ENCODE results near the gene EIF4G1. TPM values are rescaled to one million over a fixed set of nuclear protein-coding genes. Genes with fewer than 3 reads are reported as not detected.
A peak's percentile ranks its signal among the peaks of the same experiment; 100 is the strongest.

The EIF4G1 gene
- total and polyA plus RNA-seq, 4 donors, result 132 to 187 (median 163) TPM

GRCh38 chr3:184372296-184372821 lies 58.0 kb downstream of the EIF4G1 start:
- Histone ChIP-seq H3K27me3 (ENCODE audit: control insufficient read depth, insufficient read depth, low read length) (peaks cover 3% of the 10 kb centered on the region), H3K4me1 (ENCODE audit: control insufficient read depth, insufficient read depth, low read length) (peaks cover 22% of the 10 kb centered on the region), H3K27ac (ENCODE audit: low read depth, low read length) (no peak overlapping the region), H3K9me3 (ENCODE audit: control insufficient read depth, insufficient read depth, low read length) (no peaks in the 10 kb centered on the region), H3K4me3 (ENCODE audit: low read depth, low read length) (no peak overlapping the region), H3K36me3 (ENCODE audit: control insufficient read depth, insufficient read depth, low read length) (peaks cover 24% of the 10 kb centered on the region)
- DNase-seq (ENCODE audit: low read depth in 4 of 6, low spot score in 6 of 6), result no peak
- WGBS (ENCODE audit: insufficient coverage), result 76% methylated on average over 8 of the region's 8 CpGs

DNA sequence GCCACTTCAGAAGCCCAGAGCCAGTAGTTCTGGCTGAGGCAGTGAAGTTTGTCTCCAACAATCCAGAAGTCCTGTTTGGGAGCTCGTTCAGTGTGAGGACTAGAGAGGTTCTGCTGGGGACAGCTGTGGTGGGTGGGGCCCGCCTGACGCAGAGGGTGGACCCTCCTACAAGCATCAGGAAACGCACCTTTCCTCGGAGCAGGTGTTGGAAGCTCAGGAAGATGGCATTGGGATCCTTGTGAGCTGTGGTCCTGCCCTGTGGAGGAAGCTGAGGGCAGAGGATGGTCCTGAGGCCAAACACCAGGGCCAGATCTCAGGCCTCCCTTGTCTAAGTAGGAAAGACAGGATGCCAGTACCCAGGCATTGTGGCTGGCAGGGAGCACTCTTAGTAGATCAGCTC lies 58.5 kb downstream of the EIF4G1 start:
- H3K36me3 ChIP-seq (ENCODE audit: control insufficient read depth, insufficient read depth, low read length), result peaks cover 21% of the 10 kb centered on the region
- no peak overlapping the region for H3K27ac ChIP-seq (ENCODE audit: low read depth, low read length)
- DNase-seq (ENCODE audit: low read depth in 4 of 6, low spot score in 6 of 6), result no peak
- H3K4me3 ChIP-seq (ENCODE audit: low read depth, low read length), result no peak overlapping the region
- peaks cover 26% of the 10 kb centered on the region for H3K4me1 ChIP-seq (ENCODE audit: control insufficient read depth, insufficient read depth, low read length)
- 82% methylated on average over 3 of the region's 5 CpGs for WGBS (ENCODE audit: insufficient coverage)
- H3K27me3 ChIP-seq (ENCODE audit: control insufficient read depth, insufficient read depth, low read length), result peaks cover 3% of the 10 kb centered on the region
- H3K9me3 ChIP-seq (ENCODE audit: control insufficient read depth, insufficient read depth, low read length), result no peaks in the 10 kb centered on the region

- peaks cover 24% of the 10 kb centered on the region for H3K4me1 ChIP-seq (ENCODE audit: control insufficient read depth, insufficient read depth, low read length)
- H3K27ac ChIP-seq (ENCODE audit: low read depth, low read length), result no peak overlapping the region
- WGBS (ENCODE audit: insufficient coverage), result 72% methylated on average over 5 of the region's 6 CpGs
Measured at GRCh38 chr3:184373422-184373821, 59.0 kb downstream of the EIF4G1 start.

DNA sequence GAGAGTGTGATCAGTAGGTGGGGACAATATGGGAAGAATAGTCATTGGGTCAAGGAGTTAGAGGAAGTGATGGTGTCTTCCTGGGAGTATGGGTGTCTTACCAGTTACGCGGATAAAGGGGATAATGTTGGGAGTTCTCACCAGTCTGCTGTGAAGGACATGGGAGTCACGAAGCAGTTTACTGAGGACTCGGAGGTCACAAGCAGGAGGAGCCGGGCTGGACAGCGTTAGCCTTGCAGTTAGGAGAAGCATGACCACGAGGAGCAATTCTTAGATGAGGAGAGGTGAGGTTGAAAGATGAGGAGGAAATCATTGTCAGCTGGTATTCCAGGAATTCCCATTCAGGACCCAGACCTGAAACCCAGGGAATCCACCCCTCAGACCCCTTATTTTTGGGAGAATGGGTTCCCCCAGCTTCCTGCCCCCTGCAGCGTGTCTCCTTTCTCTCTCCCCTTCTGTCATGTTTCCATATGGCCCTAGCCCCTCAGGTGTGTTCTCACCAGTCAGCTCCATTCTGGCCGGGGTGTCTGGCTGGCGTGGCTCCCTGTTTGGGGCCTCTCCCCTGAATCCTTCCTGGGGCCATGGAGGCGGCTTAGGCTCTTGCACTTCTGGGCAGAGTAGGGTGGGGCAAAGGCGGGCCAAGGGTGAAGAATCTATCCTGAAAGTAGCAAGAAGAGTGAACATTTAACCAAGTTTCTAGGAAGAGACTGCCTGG lies 61.5 kb downstream of the EIF4G1 start:
- Histone ChIP-seq H3K36me3 (ENCODE audit: control insufficient read depth, insufficient read depth, low read length) (no peaks in the 10 kb centered on the region), H3K27me3 (ENCODE audit: control insufficient read depth, insufficient read depth, low read length) (peaks cover 9% of the 10 kb centered on the region), H3K9me3 (ENCODE audit: control insufficient read depth, insufficient read depth, low read length) (no peaks in the 10 kb centered on the region), H3K27ac (ENCODE audit: low read depth, low read length) (no peak overlapping the region), H3K4me1 (ENCODE audit: control insufficient read depth, insufficient read depth, low read length) (peaks cover 28% of the 10 kb centered on the region), H3K4me3 (ENCODE audit: low read depth, low read length) (no peak overlapping the region)
- WGBS (ENCODE audit: insufficient coverage), result 90% methylated on average over 10 of the region's 12 CpGs
- no peak for DNase-seq (ENCODE audit: low read depth in 4 of 6, low spot score in 6 of 6)

More at GRCh38 chr3:184373422-184373821, 59.0 kb downstream of the EIF4G1 start:
- peaks cover 3% of the 10 kb centered on the region for H3K27me3 ChIP-seq (ENCODE audit: control insufficient read depth, insufficient read depth, low read length)
- no peaks in the 10 kb centered on the region for H3K9me3 ChIP-seq (ENCODE audit: control insufficient read depth, insufficient read depth, low read length)
- H3K4me3 ChIP-seq (ENCODE audit: low read depth, low read length), result no peak overlapping the region
- H3K36me3 ChIP-seq (ENCODE audit: control insufficient read depth, insufficient read depth, low read length), result peaks cover 17% of the 10 kb centered on the region
- no peak for DNase-seq (ENCODE audit: low read depth in 4 of 6, low spot score in 6 of 6)

GRCh38 chr3:184377374-184377773 lies 63.0 kb downstream of the EIF4G1 start:
- no peak overlapping the region for H3K4me3 ChIP-seq (ENCODE audit: low read depth, low read length)
- peaks cover 14% of the 10 kb centered on the region for H3K27me3 ChIP-seq (ENCODE audit: control insufficient read depth, insufficient read depth, low read length)
- no peak for DNase-seq (ENCODE audit: low read depth in 4 of 6, low spot score in 6 of 6)
- peaks cover 12% of the 10 kb centered on the region for H3K36me3 ChIP-seq (ENCODE audit: control insufficient read depth, insufficient read depth, low read length)
- no peaks in the 10 kb centered on the region for H3K9me3 ChIP-seq (ENCODE audit: control insufficient read depth, insufficient read depth, low read length)
- H3K27ac ChIP-seq (ENCODE audit: low read depth, low read length), result no peak overlapping the region
- 82% methylated on average over 4 of the region's 5 CpGs for WGBS (ENCODE audit: insufficient coverage)
- H3K4me1 ChIP-seq (ENCODE audit: control insufficient read depth, insufficient read depth, low read length), result peaks cover 33% of the 10 kb centered on the region

DNA sequence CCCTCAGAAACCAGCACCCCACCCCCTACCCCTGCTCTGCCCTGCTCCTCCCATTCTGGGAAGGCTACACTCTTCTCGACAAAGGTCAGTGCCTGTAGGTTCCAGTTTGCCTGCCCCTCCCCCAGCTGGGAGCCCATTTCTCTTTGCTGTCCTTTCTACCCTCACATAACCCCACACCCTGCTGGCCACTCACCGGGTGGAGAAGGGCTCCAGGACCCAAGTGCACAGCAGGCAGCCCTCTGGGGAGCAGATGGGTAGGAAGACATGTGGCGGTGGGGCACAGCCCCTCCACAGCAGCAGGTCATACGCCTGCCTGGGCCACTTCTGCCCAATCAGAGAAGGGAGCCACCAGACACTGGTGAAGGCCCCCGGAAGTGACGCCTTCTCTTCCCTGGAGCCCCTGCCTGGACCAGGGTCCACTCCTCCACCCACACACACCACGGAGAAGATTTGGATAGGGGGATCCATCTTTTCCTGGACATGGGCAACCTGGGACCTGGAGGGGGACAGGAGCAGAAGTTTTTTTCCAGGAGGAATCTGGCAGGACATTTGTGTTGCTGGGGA lies 63.6 kb downstream of the EIF4G1 start, which contains the start of gene THPO:
Gene THPO (minus strand): TSS at position 326 of the 564 bp plus-strand sequence. CDS start 1,948 bp downstream, outside the sequence.
- Histone ChIP-seq H3K9me3 (ENCODE audit: control insufficient read depth, insufficient read depth, low read length) (no peaks in the 10 kb centered on the region), H3K27me3 (ENCODE audit: control insufficient read depth, insufficient read depth, low read length) (peaks cover 14% of the 10 kb centered on the region), H3K4me3 (ENCODE audit: low read depth, low read length) (no peak within 1 kb of the TSS), H3K36me3 (ENCODE audit: control insufficient read depth, insufficient read depth, low read length) (peaks cover 15% of the 10 kb centered on the region), H3K4me1 (ENCODE audit: control insufficient read depth, insufficient read depth, low read length) (peaks cover 30% of the 10 kb centered on the region), H3K27ac (ENCODE audit: low read depth, low read length) (peak within 1 kb of the TSS; percentile 25)
- WGBS (ENCODE audit: insufficient coverage), result 50% methylated on average over 5 of the region's 7 CpGs
- DNase-seq (ENCODE audit: low read depth in 4 of 6, low spot score in 6 of 6), result no peak

DNA sequence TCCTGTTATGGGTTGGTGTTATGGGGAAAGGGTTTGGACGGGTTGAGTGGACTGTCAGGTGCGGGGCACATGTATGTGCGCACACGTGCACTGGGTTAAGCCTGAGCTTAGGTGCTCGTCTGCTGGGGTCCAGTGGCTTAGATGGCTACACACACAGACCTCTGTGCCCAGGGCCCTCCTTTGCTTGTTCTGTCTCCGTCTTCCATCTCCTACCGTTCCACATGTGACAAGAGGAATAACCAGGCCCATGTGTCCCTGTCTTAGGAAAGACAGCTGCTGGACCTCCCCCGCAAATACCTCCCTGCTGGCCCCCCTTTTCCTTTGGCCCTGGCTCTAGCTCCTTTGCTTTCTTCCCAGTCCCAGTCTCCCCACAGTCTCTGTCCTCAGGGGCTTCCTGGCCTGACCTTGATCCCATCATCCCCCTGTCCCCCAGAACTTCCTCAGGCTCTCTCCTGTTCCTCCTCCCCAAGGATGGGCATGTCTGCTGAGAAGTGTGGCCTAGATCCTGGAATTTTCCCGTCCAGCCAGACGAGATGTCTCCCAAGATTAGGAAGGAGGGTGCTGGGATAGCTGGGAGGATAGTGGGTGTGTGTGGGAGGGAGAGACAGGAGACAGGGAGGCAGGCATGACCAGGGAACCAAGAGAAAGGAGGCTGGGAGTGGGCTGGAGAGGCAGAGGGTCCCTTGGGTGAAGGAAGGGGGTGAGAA lies 64.4 kb downstream of the EIF4G1 start:
- H3K4me3 ChIP-seq (ENCODE audit: low read depth, low read length), result no peak overlapping the region
- peaks cover 30% of the 10 kb centered on the region for H3K4me1 ChIP-seq (ENCODE audit: control insufficient read depth, insufficient read depth, low read length)
- 82% methylated on average over 10 of the region's 10 CpGs for WGBS (ENCODE audit: insufficient coverage)
- H3K27ac ChIP-seq (ENCODE audit: low read depth, low read length), result peak overlapping the region; percentile 25
- peaks cover 22% of the 10 kb centered on the region for H3K36me3 ChIP-seq (ENCODE audit: control insufficient read depth, insufficient read depth, low read length)
- DNase-seq (ENCODE audit: low read depth in 4 of 6, low spot score in 6 of 6), result no peak
- H3K9me3 ChIP-seq (ENCODE audit: control insufficient read depth, insufficient read depth, low read length), result no peaks in the 10 kb centered on the region
- peaks cover 14% of the 10 kb centered on the region for H3K27me3 ChIP-seq (ENCODE audit: control insufficient read depth, insufficient read depth, low read length)

DNA sequence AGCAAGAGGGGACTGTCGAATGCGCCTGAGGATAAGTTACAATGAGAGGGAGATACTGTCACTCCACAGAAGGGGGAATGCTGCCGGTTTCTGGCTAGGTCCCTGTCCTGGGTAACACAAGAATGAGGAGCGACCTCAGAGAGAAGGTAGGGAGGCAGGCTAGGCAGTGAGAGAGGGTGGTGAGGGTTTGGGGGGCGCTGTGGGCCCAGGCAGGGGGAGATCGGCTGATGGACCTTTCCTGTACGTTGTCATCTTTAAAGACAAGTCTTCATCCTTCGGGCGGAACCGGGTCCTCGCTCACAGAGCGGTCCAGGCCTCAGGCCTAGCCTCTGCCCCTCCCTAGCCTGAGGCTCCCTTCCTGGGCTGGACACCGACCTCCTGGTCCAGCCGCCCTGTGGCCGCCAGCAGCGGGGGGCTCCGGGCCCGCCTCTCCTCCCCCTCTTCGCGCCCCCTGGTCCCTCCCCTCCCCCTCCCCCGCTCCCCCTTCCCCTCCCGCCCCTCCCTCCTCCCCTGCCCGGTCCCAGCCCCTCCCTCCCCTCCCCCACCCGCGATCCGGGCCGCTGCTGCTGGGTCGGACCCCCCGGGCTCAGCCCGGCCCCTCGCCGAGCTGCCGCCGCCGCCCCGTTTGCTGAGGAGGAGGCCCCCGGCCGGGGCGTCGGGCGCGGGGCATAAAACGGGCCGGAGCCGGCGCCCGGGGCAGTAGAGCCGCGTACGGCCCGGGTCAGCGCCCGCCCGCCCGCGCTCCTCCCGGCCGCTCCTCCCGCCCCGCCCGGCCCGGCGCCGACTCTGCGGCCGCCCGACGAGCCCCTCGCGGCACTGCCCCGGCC lies 65.2 kb downstream of the EIF4G1 start, which contains the start of gene CHRD:
Gene CHRD (plus strand): TSS at position 697 of the 827 bp plus-strand sequence. CDS start 265 bp downstream, outside the sequence.
- Histone ChIP-seq H3K9me3 (ENCODE audit: control insufficient read depth, insufficient read depth, low read length) (no peaks in the 10 kb centered on the region), H3K4me1 (ENCODE audit: control insufficient read depth, insufficient read depth, low read length) (peaks cover 30% of the 10 kb centered on the region), H3K4me3 (ENCODE audit: low read depth, low read length) (peak within 1 kb of the TSS; percentile 19), H3K36me3 (ENCODE audit: control insufficient read depth, insufficient read depth, low read length) (peaks cover 25% of the 10 kb centered on the region), H3K27me3 (ENCODE audit: control insufficient read depth, insufficient read depth, low read length) (peaks cover 14% of the 10 kb centered on the region), H3K27ac (ENCODE audit: low read depth, low read length) (peak within 1 kb of the TSS; percentile 25)
- DNase-seq (ENCODE audit: low read depth in 4 of 6, low spot score in 6 of 6), result peak in 2 of 6 donors; percentile 38 to 52
- WGBS (ENCODE audit: insufficient coverage), result 8% methylated on average over 47 of the region's 71 CpGs

GRCh38 chr3:184380185-184380626 lies 65.8 kb downstream of the EIF4G1 start:
- peak in 2 of 6 donors; percentile 74 to 82 for DNase-seq (ENCODE audit: low read depth in 4 of 6, low spot score in 6 of 6)
- 0% methylated on average over 47 of the region's 62 CpGs for WGBS (ENCODE audit: insufficient coverage)
- peaks cover 14% of the 10 kb centered on the region for H3K27me3 ChIP-seq (ENCODE audit: control insufficient read depth, insufficient read depth, low read length)

More at GRCh38 chr3:184380185-184380626, 65.8 kb downstream of the EIF4G1 start:
- H3K36me3 ChIP-seq (ENCODE audit: control insufficient read depth, insufficient read depth, low read length), result peaks cover 31% of the 10 kb centered on the region
- H3K4me3 ChIP-seq (ENCODE audit: low read depth, low read length), result no peak overlapping the region
- no peaks in the 10 kb centered on the region for H3K9me3 ChIP-seq (ENCODE audit: control insufficient read depth, insufficient read depth, low read length)
- H3K27ac ChIP-seq (ENCODE audit: low read depth, low read length), result no peak overlapping the region
- H3K4me1 ChIP-seq (ENCODE audit: control insufficient read depth, insufficient read depth, low read length), result peaks cover 30% of the 10 kb centered on the region

Measured in spinal cord (tissue), 10 donors.